Activated T-helper 1 cell treated with anti-CD3 and anti-CD28 coated beads, Interleukin-2, amount 50 U/mL, for 16 hours (primary cell): Measurements from ENCODE around the gene ZNF491.
"Not testable (repeated sequence)": the region's sequence is repeated elsewhere in the genome, so short reads cannot be mapped to it uniquely, and the experiment has no call there.

ENCODE experiments used
- DNase-seq, 2 donors: peaks; one replicate each; pipeline ENCODE4 v3.0.0-alpha.2; 2020; ENCODE audit warnings: low read depth in 1 of 2, low spot score in 1 of 2

The ZNF491 gene

DNA sequence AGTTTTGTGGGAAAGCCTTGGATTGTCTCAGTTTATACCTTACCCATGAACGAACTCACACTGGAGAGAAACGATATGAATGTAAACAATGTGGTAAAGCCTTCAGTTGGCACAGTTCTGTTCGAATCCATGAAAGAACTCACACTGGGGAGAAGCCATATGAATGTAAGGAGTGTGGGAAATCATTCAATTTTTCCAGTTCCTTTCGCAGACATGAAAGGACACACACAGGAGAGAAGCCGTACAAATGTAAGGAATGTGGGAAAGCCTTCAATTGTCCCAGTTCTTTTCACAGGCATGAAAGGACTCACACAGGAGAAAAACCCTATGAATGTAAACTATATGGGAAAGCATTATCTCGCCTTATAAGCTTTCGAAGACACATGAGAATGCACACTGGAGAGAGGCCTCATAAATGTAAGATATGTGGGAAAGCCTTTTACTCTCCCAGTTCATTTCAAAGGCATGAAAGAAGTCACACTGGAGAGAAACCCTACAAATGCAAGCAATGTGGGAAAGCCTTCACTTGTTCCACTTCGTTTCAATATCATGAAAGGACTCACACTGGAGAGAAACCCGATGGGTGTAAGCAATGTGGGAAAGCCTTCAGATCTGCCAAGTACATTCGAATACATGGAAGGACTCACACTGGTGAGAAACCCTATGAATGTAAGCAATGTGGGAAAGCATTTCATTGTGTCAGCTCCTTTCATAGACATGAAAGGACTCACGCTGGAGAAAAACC, 8.2 kb downstream of the ZNF491 start:
- no peak for DNase-seq

DNA sequence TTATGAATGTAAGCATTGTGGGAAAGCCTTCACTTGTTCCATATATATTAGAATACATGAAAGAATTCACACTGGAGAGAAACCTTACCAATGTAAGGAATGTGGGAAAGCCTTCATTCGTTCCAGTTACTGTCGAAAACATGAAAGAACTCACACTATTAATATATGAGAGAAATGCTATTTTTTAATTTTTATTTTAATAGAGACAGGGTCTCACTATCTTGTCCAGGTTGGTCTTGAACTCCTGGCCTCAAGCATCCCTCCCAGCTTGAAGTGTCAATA, 8.7 kb downstream of the ZNF491 start:
- DNase-seq = no peak

GRCh38 chr19:11813703-11814028, 15.3 kb downstream of the ZNF491 start:
- DNase-seq = no peak

DNA sequence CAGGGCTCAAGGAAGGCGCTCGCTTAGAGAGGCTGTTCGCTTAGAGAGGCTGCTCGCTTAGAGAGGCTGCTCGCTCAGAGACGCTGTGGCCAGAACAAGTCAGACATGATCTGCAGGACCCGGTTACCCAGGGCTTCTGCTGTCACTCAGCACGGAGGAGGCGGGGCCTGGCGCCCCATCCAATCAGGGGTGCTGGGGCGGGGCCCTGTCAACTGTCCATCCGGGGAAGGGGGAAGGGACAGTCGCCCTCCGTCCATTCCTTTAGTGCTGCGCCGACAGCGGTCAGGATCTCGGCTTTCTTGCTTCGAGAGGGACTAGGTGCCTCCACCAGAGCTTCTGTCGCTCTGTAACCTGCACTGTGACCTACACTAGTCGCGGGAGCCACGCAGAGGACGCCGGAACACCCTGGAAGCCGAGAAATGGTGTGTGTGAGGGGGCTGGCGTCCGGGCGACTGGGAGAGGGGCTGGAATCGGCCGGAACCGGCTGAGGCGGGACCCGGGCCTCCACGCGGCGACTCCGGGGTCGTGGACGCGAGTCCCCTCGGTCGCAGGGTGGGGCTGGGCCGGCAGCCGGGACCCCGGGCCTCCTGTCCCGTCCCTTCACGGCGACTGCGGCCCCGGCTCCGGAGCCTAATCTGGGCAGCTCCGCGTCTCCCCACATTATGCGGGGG, 15.8 kb downstream of the ZNF491 start, which contains the start of gene ZNF440:
Gene ZNF440 (plus strand): TSS at position 245 of the 671 bp plus-strand sequence. CDS start 175 bp downstream, at position 420.
- peak; percentile 68 to 70 for DNase-seq

- no peak for DNase-seq
These were observed 16.3 kb downstream of the ZNF491 start for GRCh38 chr19:11814700-11815035.

- no peak for DNase-seq
These were observed 23.3 kb downstream of the ZNF491 start for GRCh38 chr19:11821474-11822109.

DNA sequence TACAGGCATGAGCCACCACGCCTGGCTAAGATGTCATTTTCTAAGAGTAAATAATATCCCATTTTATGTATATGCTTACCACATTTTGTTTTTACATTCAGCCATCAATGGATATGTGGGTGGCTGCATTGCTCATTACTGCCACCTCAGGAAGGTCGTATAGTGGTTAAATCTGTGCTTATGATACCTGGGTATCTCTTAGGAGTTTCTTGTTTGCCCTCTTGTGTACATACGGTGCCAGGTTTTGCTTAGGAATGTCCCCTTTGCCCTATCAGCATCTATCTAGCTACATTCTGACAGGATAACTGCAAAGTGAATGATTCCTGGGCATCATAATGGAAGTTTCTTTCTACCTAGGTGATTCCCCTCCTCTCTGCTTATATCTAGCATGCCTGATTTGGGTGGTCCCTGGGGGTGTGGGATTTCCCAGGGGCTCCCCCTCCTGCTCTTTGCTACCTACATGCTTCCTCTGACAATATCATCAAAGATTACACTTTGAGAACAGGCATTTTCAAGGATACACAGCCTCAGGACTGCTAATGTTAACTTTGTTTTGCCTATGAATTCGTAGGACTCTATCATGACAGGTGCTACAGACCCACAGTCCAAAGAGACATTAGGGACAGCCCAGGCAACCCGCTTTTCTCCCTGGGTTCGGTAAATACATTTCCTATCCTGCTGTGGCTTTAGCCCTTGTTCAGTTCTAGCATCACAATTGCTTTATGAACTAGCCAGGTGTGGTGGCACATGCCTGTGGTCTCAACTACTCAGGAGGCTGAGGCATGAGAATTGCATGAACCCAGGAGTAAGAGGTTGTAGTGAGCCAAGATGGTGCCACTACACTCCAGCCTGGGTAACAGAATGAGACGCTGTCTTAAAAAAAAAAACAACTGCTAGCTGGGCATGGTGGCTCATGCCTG, 30.9 kb downstream of the ZNF491 start:
- DNase-seq = not testable (repeated sequence)

DNA sequence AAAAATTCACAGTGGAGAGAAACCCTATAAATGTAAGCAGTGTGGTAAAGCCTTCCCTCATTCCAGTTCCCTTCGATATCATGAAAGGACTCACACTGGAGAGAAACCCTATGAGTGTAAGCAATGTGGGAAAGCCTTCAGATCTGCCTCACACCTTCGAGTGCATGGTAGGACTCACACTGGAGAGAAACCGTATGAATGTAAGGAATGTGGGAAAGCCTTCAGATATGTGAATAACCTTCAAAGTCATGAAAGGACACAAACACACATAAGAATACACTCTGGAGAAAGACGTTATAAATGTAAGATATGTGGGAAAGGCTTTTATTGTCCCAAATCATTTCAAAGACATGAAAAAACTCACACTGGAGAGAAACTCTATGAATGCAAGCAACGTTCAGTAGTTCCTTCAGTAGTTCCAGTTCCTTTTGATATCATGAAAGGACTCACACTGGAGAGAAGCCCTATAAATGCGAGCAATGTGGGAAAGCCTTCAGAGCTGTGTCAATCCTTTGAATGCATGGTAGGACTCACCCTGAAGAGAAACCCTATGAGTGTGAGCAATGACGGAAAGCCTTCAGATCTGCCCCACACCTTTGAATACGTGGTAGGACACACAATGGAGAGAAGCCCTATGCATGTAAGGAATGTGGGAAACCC, 34.1 kb downstream of the ZNF491 start:
- no peak for DNase-seq

DNA sequence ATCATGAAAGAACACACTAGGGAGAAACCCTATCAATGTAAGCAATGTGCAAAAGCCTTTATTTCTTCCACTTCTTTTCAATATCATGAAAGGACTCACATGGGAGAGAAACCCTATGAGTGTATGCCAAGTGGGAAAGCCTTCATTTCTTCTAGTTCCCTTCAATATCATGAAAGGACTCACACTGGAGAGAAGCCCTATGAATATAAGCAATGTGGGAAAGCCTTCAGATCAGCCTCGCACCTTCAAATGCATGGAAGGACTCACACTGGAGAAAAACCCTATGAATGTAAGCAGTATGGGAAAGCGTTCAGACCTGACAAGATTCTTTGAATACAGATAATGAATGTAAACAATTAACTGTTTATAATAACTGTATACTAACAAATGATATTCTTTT, 35.2 kb downstream of the ZNF491 start:
- DNase-seq = no peak

DNA sequence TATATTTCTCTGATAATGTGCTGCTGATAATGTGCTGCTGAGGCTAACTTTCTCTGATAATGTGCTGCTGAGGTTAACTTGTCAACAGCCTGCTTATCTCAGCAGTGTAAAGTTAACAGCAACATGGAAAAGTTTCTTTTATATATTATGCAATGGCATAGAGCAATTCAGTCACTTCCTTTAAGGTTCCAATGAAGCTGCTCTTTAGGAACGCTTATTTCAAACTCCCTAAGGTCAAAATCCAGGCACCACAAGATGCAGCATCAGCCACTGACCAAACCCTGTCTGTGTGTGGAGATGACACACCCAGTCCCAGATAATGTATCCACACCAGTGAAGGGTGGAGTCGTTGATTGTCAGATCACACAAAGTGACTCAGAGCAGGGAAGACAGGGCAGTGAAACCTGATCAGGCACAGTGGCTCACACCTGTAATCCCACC, 37.3 kb downstream of the ZNF491 start:
- DNase-seq = not testable (repeated sequence)

DNA sequence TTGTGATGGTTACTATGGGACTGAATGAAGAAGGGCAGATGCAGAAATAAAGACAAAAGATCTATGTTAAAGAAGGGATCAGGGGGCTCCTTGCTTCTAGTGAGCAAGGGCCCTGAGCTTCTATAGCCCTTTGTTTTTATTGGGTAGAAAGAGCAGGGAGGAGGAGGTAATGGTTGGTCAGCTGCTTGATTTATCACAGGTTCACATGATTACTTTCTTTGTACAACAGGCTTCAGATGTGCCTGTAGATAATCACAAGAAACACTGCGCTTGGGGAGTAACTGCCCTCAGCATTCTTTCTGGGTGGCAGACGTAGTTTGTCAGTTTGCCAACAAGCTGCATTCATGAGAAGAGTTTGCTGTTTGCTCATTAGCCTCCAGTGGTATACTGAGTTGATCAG, 45.4 kb downstream of the ZNF491 start:
- DNase-seq = no peak

- not testable (repeated sequence) for DNase-seq
These were observed 49.3 kb downstream of the ZNF491 start for GRCh38 chr19:11847615-11848014.

GRCh38 chr19:11848200-11848593, 49.9 kb downstream of the ZNF491 start:
- no peak for DNase-seq

- peak; percentile 63 to 81 for DNase-seq
These were observed 50.5 kb downstream of the ZNF491 start, which contains the start of gene ZNF439 for GRCh38 chr19:11848594-11849469. ZNF439 (plus strand) TSS chr19:11848726; CDS start chr19:11848868, 142 bp downstream.

DNA sequence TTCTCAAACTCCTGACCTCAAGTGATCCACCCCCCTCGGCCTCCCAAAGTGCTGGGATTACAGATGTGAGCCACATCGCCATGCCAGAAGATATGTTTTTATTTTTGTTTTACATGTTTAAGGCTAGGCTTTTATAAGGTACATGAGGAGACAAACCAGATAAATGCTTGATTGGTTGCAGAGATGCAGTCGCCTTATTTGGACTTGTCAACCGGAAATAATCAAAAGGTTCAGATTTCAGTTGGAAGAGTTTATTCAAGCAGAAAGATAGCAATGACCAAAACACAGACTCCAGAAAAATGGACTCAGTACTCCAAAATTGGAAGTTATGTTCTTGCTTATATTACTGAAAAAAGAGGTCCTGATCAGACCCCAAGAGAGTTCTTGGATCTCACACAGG, 52.0 kb downstream of the ZNF491 start:
- DNase-seq = not testable (repeated sequence)

DNA sequence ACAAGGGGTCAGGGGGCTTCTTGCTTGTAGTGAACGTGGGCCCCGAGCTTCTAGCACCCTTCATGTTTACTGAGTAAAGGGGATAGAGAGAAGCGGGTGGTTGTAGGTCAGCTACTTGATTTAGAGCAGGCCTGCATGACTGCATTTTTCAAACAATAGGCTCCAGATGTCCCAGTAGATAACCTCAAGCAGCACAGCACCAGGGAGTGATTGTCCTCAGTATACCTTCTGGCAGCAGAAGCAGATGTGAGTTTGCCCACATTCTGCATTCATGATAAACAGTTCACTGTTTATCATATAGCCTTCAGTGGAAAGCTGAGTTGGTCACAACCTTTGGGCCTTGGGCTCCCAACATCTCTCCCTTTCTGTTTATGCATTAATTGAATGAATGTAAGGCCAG, 55.0 kb downstream of the ZNF491 start:
- DNase-seq = no peak

- DNase-seq = no peak
These were observed 58.4 kb downstream of the ZNF491 start for GRCh38 chr19:11856596-11857250.
